Thyroid gland (tissue), 4 donors: Measurements from ENCODE around the gene POLN.

Experiments used
- CTCF ChIP-seq, 6 experiments: fragments of 200-600 bp in 3 of 6; fragments of 450-650 bp in 3 of 6; sonication (generic) in 3 of 6; IDR thresholded peaks; one replicate each; pipeline ENCODE4 v1.5.1; 2016 to 2019; ENCODE audit warnings: antibody characterized with exemption in 6 of 6, mild to moderate bottlenecking in 2 of 6, inconsistent platforms in 1 of 6, moderate library complexity in 1 of 6
- POLR2A ChIP-seq, 2 donors: fragments of 450-650 bp; IDR thresholded peaks; one replicate each; pipeline ENCODE4 v1.6.1; 2017; ENCODE audit warnings: antibody characterized with exemption in 2 of 2, mild to moderate bottlenecking in 2 of 2, moderate library complexity in 1 of 2

GRCh38 chr4:2253160-2254084, 11.5 kb upstream of the POLN start:
- TF ChIP-seq CTCF (IDR thresholded peaks at IDR 0.05) (no peak), POLR2A (IDR thresholded peaks at IDR 0.05) (no peak)
